Measurements from ENCODE around the gene CD47.

The CD47 gene

GRCh38 chr3:108008106-108008505 is 82.7 kb downstream of the CD47 start:
- no peak overlapping the region for H3K4me3 ChIP-seq (replicated peaks; ENCODE audit: insufficient read depth, low read length)
- no peak for DNase-seq (ENCODE audit: low read depth in 1 of 2, low spot score in 1 of 2)
- H3K27ac ChIP-seq (replicated peaks), result no peak overlapping the region
- no peak for TF ChIP-seq SPI1 (IDR thresholded peaks at IDR 0.05; ENCODE audit: borderline replicate concordance, low read depth)
- no peaks in the 10 kb centered on the region for H3K27me3 ChIP-seq (ENCODE audit: insufficient read depth, poor library complexity, severe bottlenecking)

- Histone ChIP-seq H3K27ac (replicated peaks) (no peak overlapping the region), H3K4me3 (replicated peaks; ENCODE audit: insufficient read depth, low read length) (no peak overlapping the region), H3K27me3 (ENCODE audit: insufficient read depth, poor library complexity, severe bottlenecking) (no peaks in the 10 kb centered on the region)
- DNase-seq (ENCODE audit: low read depth in 1 of 2, low spot score in 1 of 2), result peak in 1 of 2 experiments; percentile 26
- TF ChIP-seq CTCF (IDR thresholded peaks at IDR 0.05; ENCODE audit: insufficient read depth, low read length) (no peak), SPI1 (IDR thresholded peaks at IDR 0.05; ENCODE audit: borderline replicate concordance, low read depth) (peak; percentile 44; the same call in 1 of the 2 replicates)
Observed at GRCh38 chr3:108006881-108007331, 83.9 kb downstream of the CD47 start.

DNA sequence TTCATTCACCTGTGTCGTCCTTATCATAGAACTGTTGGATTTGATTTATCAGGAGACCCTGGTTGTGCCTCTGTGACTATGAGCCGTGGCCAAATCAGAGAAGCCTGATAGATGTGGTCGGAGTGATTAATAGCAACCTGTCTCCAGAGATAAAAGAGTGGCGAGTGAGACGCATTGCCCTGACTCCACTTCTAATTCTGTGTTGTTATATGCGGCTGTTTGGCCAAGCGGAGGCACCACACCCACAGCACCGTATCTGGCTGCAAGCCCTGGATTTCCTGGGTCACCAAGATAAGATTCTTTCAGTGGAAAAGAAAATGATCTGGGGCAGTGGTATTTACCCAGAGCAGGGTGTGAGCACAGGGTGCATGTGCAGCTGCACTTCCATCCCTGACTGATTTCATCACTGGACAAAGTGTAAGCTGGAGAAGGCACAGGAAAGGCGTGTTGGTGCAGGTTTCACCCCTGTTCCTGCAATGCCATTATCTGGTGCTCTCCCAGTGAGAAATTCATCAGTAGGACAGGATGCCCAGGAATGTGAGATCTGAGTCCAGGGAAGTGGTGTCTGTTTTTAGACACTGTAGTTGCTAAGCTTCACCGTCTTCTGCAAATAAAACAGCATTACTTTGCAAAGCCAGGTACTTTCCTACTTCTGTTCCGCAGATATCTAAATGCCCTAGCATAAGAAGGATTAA is 84.6 kb downstream of the CD47 start:
- no peak overlapping the region for H3K27ac ChIP-seq (replicated peaks)
- no peak overlapping the region for H3K4me3 ChIP-seq (replicated peaks; ENCODE audit: insufficient read depth, low read length)
- no peaks in the 10 kb centered on the region for H3K27me3 ChIP-seq (ENCODE audit: insufficient read depth, poor library complexity, severe bottlenecking)
- TF ChIP-seq CTCF (IDR thresholded peaks at IDR 0.05; ENCODE audit: insufficient read depth, low read length) (no peak), REST (IDR thresholded peaks at IDR 0.05; ENCODE audit: insufficient replicate concordance, low read depth) (no peak), SPI1 (IDR thresholded peaks at IDR 0.05; ENCODE audit: borderline replicate concordance, low read depth) (no peak), GABPA (IDR thresholded peaks at IDR 0.05; ENCODE audit: low read depth) (no peak), POLR2AphosphoS5 (IDR thresholded peaks at IDR 0.05; ENCODE audit: low read depth) (no peak)
- DNase-seq (ENCODE audit: low read depth in 1 of 2, low spot score in 1 of 2), result no peak

DNA sequence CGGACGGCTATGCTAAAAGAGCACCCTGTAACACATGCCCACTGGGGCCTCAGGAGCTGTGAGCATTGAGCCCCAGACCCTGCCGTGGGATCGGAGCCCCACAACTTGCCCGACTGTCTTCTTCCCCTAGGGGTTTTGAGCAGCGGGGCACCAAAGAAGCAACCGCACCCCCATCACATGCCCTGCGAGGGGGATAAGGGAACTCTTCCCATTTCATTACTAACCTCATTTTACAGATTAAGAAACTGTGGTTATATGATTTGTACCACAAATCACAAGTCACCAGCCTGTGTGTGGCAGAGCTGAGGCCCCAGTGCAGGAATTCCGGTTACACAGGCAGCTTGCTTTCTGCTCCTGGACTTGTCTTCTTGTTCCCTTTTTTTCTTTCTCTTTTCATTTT is 86.2 kb downstream of the CD47 start:
- peak in 1 of 2 experiments; percentile 64 for DNase-seq (ENCODE audit: low read depth in 1 of 2, low spot score in 1 of 2)
- peak overlapping the region; percentile 5 for H3K4me3 ChIP-seq (replicated peaks; ENCODE audit: insufficient read depth, low read length)
- H3K27ac ChIP-seq (replicated peaks), result no peak overlapping the region
- no peaks in the 10 kb centered on the region for H3K27me3 ChIP-seq (ENCODE audit: insufficient read depth, poor library complexity, severe bottlenecking)
- peak; percentile 62 for TF ChIP-seq POLR2AphosphoS5 (IDR thresholded peaks at IDR 0.05; ENCODE audit: low read depth)
- no peak for TF ChIP-seq GABPA (IDR thresholded peaks at IDR 0.05; ENCODE audit: low read depth)
- TF ChIP-seq CTCF (IDR thresholded peaks at IDR 0.05; ENCODE audit: insufficient read depth, low read length), result no peak
- 0 out of 2 replicates have a peak, but pooled peaks have one; percentile 3 for TF ChIP-seq SPI1 (IDR thresholded peaks at IDR 0.05; ENCODE audit: borderline replicate concordance, low read depth)
- TF ChIP-seq REST (IDR thresholded peaks at IDR 0.05; ENCODE audit: insufficient replicate concordance, low read depth), result no peak

All from HL-60 (cell line).